ENCODE data around the gene SELENOH.
A peak's percentile ranks its signal among the peaks of the same experiment; 100 is the strongest.

SELENOH gene

GRCh38 chr11:57786436-57786835, 45.1 kb downstream of the SELENOH start:
- ChIA-PET CTCF (no interaction called here), POLR2A (ENCODE audit: low non-redundant PET) (no interaction called here)
- peak overlapping the region; percentile 60 for H3K27ac ChIP-seq
- no peak for TF ChIP-seq CTCF (conservative IDR thresholded peaks at IDR 0.05; ENCODE audit: low read depth)
- no peak for DNase-seq (ENCODE audit: low spot score)

- POLR2A ChIA-PET (ENCODE audit: low non-redundant PET), result no interaction called here
Measured at GRCh38 chr11:57787006-57787604, 45.8 kb downstream of the SELENOH start.

GRCh38 chr11:57787920-57788702, 46.8 kb downstream of the SELENOH start:
- POLR2A ChIA-PET (ENCODE audit: low non-redundant PET), result no interaction called here
- no peak for TF ChIP-seq CTCF (conservative IDR thresholded peaks at IDR 0.05; ENCODE audit: low read depth)
- CTCF ChIA-PET, result interaction anchor here (0.5 to 1.0 kb wide), 2 partner anchors 12 to 28 kb away, joined by 3 read pairs; no protein-coding TSS in a partner anchor
- H3K27ac ChIP-seq, result peak overlapping the region; percentile 76
- peak; percentile 91 for DNase-seq (ENCODE audit: low spot score)

More at GRCh38 chr11:57787006-57787604, 45.8 kb downstream of the SELENOH start:
- H3K27ac ChIP-seq, result no peak overlapping the region
- no peak for DNase-seq (ENCODE audit: low spot score)
- CTCF ChIA-PET, result no interaction called here
- TF ChIP-seq CTCF (conservative IDR thresholded peaks at IDR 0.05; ENCODE audit: low read depth), result no peak

- TF ChIP-seq CTCF (conservative IDR thresholded peaks at IDR 0.05; ENCODE audit: low read depth), result no peak
- peak overlapping the region; percentile 76 for H3K27ac ChIP-seq
- ChIA-PET CTCF (interaction anchor here (1.0 kb wide), 1 partner anchor 12 kb away, joined by 3 read pairs; no protein-coding TSS in a partner anchor), POLR2A (ENCODE audit: low non-redundant PET) (no interaction called here)
- no peak for DNase-seq (ENCODE audit: low spot score)
Measured at GRCh38 chr11:57788703-57789088, 47.4 kb downstream of the SELENOH start.

GRCh38 chr11:57791321-57792059, 50.2 kb downstream of the SELENOH start:
- ChIA-PET POLR2A (ENCODE audit: low non-redundant PET) (no interaction called here), CTCF (interaction anchor here (1.4 kb wide), 1 partner anchor 9 kb away, joined by 3 read pairs; no protein-coding TSS in a partner anchor)
- TF ChIP-seq CTCF (conservative IDR thresholded peaks at IDR 0.05; ENCODE audit: low read depth), result no peak
- DNase-seq (ENCODE audit: low spot score), result no peak
- peak overlapping the region; percentile 49 for H3K27ac ChIP-seq

- DNase-seq (ENCODE audit: low spot score), result no peak
- ChIA-PET CTCF (interaction anchor here (1.4 kb wide), 1 partner anchor 9 kb away, joined by 3 read pairs; no protein-coding TSS in a partner anchor), POLR2A (ENCODE audit: low non-redundant PET) (no interaction called here)
- no peak for TF ChIP-seq CTCF (conservative IDR thresholded peaks at IDR 0.05; ENCODE audit: low read depth)
- peak overlapping the region; percentile 76 for H3K27ac ChIP-seq
Measured at GRCh38 chr11:57792060-57792541, 50.8 kb downstream of the SELENOH start.
